ENCODE results near the gene ZNF771.
"Not testable (repeated sequence)": the region's sequence is repeated elsewhere in the genome, so short reads cannot be mapped to it uniquely, and the experiment has no call there.

DNA sequence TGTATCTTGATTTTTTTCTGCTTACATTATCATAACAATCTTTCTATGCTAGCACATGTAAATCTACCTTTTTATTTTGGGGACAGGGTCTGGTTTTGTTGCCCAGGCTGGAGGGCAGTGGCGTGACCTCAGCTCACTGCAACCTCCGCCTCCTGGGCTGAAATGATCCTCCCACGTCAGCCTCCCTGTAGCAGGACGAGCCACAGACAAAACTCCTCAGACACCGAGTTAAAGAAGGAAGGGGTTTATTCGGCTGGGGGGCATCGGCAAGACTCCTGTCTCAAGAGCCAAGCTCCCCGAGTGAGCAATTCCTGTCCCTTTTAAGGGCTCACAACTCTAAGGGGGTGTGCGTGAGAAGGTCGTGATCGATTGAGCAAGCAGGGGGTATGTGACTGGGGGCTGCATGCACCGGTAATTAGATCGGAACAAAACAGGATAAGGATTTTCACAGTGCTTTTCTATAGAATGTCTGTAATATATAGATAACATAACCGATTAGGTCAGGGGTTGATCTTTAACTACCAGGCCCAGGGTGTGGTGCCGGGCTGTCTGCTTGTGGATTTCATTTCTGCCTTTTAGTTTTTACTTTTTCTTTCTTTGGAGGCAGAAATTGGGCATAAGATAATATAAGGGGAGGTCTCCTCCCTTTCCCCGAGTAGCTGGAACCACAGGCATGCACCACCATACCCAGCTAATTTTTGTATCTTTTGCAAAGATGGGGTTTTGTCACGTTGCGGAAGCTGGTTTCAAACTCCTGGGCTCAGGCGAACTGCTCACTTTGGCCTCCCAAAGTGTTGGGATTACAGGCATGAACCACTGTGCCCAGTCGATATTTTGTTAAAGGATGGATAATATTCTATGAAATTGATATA lies 45.5 kb downstream of the ZNF771 start:
- not testable (repeated sequence) for TF ChIP-seq CREB1 (CRISPR knock-in tag; IDR thresholded peaks at IDR 0.05; ENCODE audit: low read depth); POLR2AphosphoS5 (IDR thresholded peaks at IDR 0.05; ENCODE audit: low read depth); EZH2phosphoT487 (IDR thresholded peaks at IDR 0.05; ENCODE audit: unreplicated experiment); EZH2 (IDR thresholded peaks at IDR 0.05; ENCODE audit: low read depth, unreplicated experiment); JUNB (IDR thresholded peaks at IDR 0.05; ENCODE audit: unreplicated experiment); NANOG (IDR thresholded peaks at IDR 0.05; ENCODE audit: borderline replicate concordance); ZNF114 (CRISPR knock-in tag; IDR thresholded peaks at IDR 0.05); STAT1 (IDR thresholded peaks at IDR 0.05; ENCODE audit: unreplicated experiment); ZNF331 (CRISPR knock-in tag; IDR thresholded peaks at IDR 0.05; ENCODE audit: low read depth)
- TF ChIP-seq, protein P1, sequence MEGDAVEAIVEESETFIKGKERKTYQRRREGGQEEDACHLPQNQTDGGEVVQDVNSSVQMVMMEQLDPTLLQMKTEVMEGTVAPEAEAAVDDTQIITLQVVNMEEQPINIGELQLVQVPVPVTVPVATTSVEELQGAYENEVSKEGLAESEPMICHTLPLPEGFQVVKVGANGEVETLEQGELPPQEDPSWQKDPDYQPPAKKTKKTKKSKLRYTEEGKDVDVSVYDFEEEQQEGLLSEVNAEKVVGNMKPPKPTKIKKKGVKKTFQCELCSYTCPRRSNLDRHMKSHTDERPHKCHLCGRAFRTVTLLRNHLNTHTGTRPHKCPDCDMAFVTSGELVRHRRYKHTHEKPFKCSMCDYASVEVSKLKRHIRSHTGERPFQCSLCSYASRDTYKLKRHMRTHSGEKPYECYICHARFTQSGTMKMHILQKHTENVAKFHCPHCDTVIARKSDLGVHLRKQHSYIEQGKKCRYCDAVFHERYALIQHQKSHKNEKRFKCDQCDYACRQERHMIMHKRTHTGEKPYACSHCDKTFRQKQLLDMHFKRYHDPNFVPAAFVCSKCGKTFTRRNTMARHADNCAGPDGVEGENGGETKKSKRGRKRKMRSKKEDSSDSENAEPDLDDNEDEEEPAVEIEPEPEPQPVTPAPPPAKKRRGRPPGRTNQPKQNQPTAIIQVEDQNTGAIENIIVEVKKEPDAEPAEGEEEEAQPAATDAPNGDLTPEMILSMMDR (conservative IDR thresholded peaks at IDR 0.05; ENCODE audit: low read depth in 2 of 2) = not testable (repeated sequence)
- TF ChIP-seq, protein P2, sequence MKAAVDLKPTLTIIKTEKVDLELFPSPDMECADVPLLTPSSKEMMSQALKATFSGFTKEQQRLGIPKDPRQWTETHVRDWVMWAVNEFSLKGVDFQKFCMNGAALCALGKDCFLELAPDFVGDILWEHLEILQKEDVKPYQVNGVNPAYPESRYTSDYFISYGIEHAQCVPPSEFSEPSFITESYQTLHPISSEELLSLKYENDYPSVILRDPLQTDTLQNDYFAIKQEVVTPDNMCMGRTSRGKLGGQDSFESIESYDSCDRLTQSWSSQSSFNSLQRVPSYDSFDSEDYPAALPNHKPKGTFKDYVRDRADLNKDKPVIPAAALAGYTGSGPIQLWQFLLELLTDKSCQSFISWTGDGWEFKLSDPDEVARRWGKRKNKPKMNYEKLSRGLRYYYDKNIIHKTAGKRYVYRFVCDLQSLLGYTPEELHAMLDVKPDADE (IDR thresholded peaks at IDR 0.05) = not testable (repeated sequence)
- TF ChIP-seq, protein P3, sequence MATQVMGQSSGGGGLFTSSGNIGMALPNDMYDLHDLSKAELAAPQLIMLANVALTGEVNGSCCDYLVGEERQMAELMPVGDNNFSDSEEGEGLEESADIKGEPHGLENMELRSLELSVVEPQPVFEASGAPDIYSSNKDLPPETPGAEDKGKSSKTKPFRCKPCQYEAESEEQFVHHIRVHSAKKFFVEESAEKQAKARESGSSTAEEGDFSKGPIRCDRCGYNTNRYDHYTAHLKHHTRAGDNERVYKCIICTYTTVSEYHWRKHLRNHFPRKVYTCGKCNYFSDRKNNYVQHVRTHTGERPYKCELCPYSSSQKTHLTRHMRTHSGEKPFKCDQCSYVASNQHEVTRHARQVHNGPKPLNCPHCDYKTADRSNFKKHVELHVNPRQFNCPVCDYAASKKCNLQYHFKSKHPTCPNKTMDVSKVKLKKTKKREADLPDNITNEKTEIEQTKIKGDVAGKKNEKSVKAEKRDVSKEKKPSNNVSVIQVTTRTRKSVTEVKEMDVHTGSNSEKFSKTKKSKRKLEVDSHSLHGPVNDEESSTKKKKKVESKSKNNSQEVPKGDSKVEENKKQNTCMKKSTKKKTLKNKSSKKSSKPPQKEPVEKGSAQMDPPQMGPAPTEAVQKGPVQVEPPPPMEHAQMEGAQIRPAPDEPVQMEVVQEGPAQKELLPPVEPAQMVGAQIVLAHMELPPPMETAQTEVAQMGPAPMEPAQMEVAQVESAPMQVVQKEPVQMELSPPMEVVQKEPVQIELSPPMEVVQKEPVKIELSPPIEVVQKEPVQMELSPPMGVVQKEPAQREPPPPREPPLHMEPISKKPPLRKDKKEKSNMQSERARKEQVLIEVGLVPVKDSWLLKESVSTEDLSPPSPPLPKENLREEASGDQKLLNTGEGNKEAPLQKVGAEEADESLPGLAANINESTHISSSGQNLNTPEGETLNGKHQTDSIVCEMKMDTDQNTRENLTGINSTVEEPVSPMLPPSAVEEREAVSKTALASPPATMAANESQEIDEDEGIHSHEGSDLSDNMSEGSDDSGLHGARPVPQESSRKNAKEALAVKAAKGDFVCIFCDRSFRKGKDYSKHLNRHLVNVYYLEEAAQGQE (IDR thresholded peaks at IDR 0.05; ENCODE audit: unreplicated experiment) = not testable (repeated sequence)
